SK-N-SH (cell line): ENCODE results near the gene FKBP7. TPM values are rescaled to one million over a fixed set of nuclear protein-coding genes. Genes with fewer than 3 reads are reported as not detected.

Experiments used
- CTCF ChIA-PET: fragments of 300-600, 350-600 bp; formaldehyde crosslinking; extraction: SDS; loops from one replicate; lab custom pipeline; 2021; lab: Yijun Ruan, JAX
- POLR2A ChIA-PET: fragments of 350-600 bp; sonication (Branson Sonifier 250); formaldehyde crosslinking; extraction: SDS; loops from one replicate; lab custom pipeline; 2020; ENCODE audit warnings: antibody characterized with exemption, inconsistent platforms; lab: Yijun Ruan, JAX
- DNase-seq: peaks from one replicate; pipeline ENCODE4 v3.0.0; 2012
- H2AFZ ChIP-seq: fragments of 200-600 bp; sonication (generic); 2 replicates; pipeline ENCODE4 v1.8.1; 2016; ENCODE audit warnings: antibody characterized with exemption, mild to moderate bottlenecking, low read depth
- H3F3A ChIP-seq: fragments of 200-600 bp; sonication (generic); replicated peaks from 2 replicates; pipeline ENCODE3; 2016; ENCODE audit warnings: antibody characterized with exemption, mild to moderate bottlenecking; ENCODE audit not compliant: insufficient read depth
- H3K27ac ChIP-seq, 2 experiments: fragments of 200-500 bp in 1 of 2; fragments of 200-600 bp in 1 of 2; sonication (Bioruptor generic) in 1 of 2; sonication (generic), shearing (Covaris generic) in 1 of 2; 2 replicates each; pipeline versions ENCODE4 v1.5.1 to v1.6.1; 2014 to 2016; ENCODE audit warnings: low read depth in 2 of 2, inconsistent platforms in 1 of 2, low read length in 1 of 2, mild to moderate bottlenecking in 1 of 2, mixed read lengths in 1 of 2
- H3K27me3 ChIP-seq: fragments of 200-600 bp; sonication (generic), shearing (Covaris generic); 2 replicates; pipeline ENCODE4 v1.6.1; 2016; ENCODE audit warnings: mixed run types; ENCODE audit not compliant: insufficient read depth
- H3K36me3 ChIP-seq, 2 experiments: fragments of 200-500 bp in 1 of 2; fragments of 200-600 bp in 1 of 2; sonication (Bioruptor generic) in 1 of 2; sonication (generic) in 1 of 2; replicated peaks in 1 of 2; 2 replicates each; pipeline versions ENCODE3 to v1.5.1; 2014 to 2016; ENCODE audit warnings: low read length in 1 of 2, mild to moderate bottlenecking in 1 of 2; ENCODE audit not compliant: insufficient read depth in 2 of 2, control insufficient read depth in 1 of 2
- H3K4me1 ChIP-seq, 2 experiments: fragments of 200-500 bp in 1 of 2; fragments of 200-600 bp in 1 of 2; sonication (Bioruptor generic) in 1 of 2; sonication (generic), shearing (Covaris generic) in 1 of 2; 2 replicates each; pipeline versions ENCODE4 v1.5.1 to v1.6.1; 2014 to 2016; ENCODE audit warnings: low read depth in 1 of 2, low read length in 1 of 2, mixed run types in 1 of 2; ENCODE audit not compliant: insufficient read depth in 2 of 2, control insufficient read depth in 1 of 2
- H3K4me2 ChIP-seq: fragments of 200-600 bp; sonication (generic), shearing (Covaris generic); 2 replicates; pipeline ENCODE4 v1.6.1; 2017; ENCODE audit warnings: mixed run types
- H3K4me3 ChIP-seq, 2 experiments: fragments of 200-500 bp in 1 of 2; fragments of 200-600 bp in 1 of 2; sonication (Bioruptor generic) in 1 of 2; sonication (generic), shearing (Covaris generic) in 1 of 2; 2 replicates each; pipeline versions ENCODE4 v1.5.1 to v1.8.1; 2014 to 2016; ENCODE audit warnings: low read depth in 2 of 2, inconsistent platforms in 1 of 2, low read length in 1 of 2, mild to moderate bottlenecking in 1 of 2, mixed read lengths in 1 of 2, moderate library complexity in 1 of 2
- H3K79me2 ChIP-seq: fragments of 200-600 bp; sonication (generic); 2 replicates; pipeline ENCODE4 v1.8.1; 2017; ENCODE audit warnings: mild to moderate bottlenecking; ENCODE audit not compliant: insufficient read depth
- H3K9ac ChIP-seq: fragments of 200-600 bp; sonication (generic); 2 replicates; pipeline ENCODE4 v1.6.1; 2017; ENCODE audit warnings: mixed run types
- H3K9me2 ChIP-seq: fragments of 200-600 bp; sonication (generic); 2 replicates; pipeline ENCODE4 v1.6.1; 2017; ENCODE audit warnings: mixed run types
- H3K9me3 ChIP-seq: fragments of 200-600 bp; sonication (generic); 2 replicates; pipeline ENCODE4 v1.6.1; 2017; ENCODE audit warnings: mixed run types, mild to moderate bottlenecking, moderate library complexity
- H4K20me1 ChIP-seq: fragments of 200-600 bp; sonication (generic); 2 replicates; pipeline ENCODE4 v1.6.1; 2017; ENCODE audit warnings: mild to moderate bottlenecking, mixed run types; ENCODE audit not compliant: insufficient read depth
- EP300 ChIP-seq, 2 experiments: IDR thresholded peaks; 2 replicates each; pipeline versions ENCODE4 v1.4.0 to v1.6.1; 2012; ENCODE audit warnings: borderline replicate concordance in 1 of 2, low read depth in 1 of 2, low read length in 1 of 2
- JUND ChIP-seq: IDR thresholded peaks from 2 replicates; pipeline ENCODE4 v1.4.0; 2012
- MEF2A ChIP-seq: IDR thresholded peaks from 2 replicates; pipeline ENCODE4 v1.4.0; 2012; ENCODE audit warnings: low read depth, borderline replicate concordance
- MXI1 ChIP-seq: IDR thresholded peaks from 2 replicates; pipeline ENCODE4 v1.6.1; 2012; ENCODE audit warnings: mild to moderate bottlenecking, low read depth, low read length, improper control_type of control experiment
- NFIC ChIP-seq: IDR thresholded peaks from 2 replicates; pipeline ENCODE4 v1.4.0; 2012; ENCODE audit warnings: borderline replicate concordance
- PBX3 ChIP-seq: IDR thresholded peaks from 2 replicates; pipeline ENCODE4; 2012
- POLR2AphosphoS5 ChIP-seq: IDR thresholded peaks from 2 replicates; pipeline ENCODE4 v1.6.1; 2012; ENCODE audit warnings: low read depth, low read length
- RFX5 ChIP-seq: IDR thresholded peaks from 2 replicates; pipeline ENCODE4 v1.6.1; 2012; ENCODE audit warnings: mild to moderate bottlenecking, improper control_type of control experiment, low read length
- TAF1 ChIP-seq: IDR thresholded peaks from 2 replicates; pipeline ENCODE4 v1.6.1; 2012; ENCODE audit warnings: low read depth, mild to moderate bottlenecking, low read length, moderate library complexity, borderline replicate concordance
- USF2 ChIP-seq: fragments of 150-350 bp; IDR thresholded peaks from 2 replicates; pipeline ENCODE4 v1.6.1; 2017; ENCODE audit warnings: antibody characterized with exemption, low read length, low read depth, borderline replicate concordance
- WGBS: methylation state at CpG from one replicate; pipeline ENCODE4 v1.1.6; 2017; ENCODE audit warnings: low lambda C conversion rate; 5-methylcytosine and 5-hydroxymethylcytosine counted together
- polyA plus RNA-seq, 3 experiments: library from polyadenylated mRNA; depleted of rRNA; stranded (reverse); fragments of >200 nt; gene quantifications; 2 replicates each; pipeline ENCODE4 v1.2.3, GENCODE V29; 2012
- TF ChIP-seq, protein P1 (sequence below): fragments of 200-600 bp; sonication (generic); IDR thresholded peaks from 2 replicates; pipeline ENCODE4 v1.6.1; 2017; ENCODE audit warnings: antibody characterized with exemption, mild to moderate bottlenecking, moderate library complexity
- TF ChIP-seq, protein P2 (sequence below): fragments of 150-350 bp; IDR thresholded peaks from 2 replicates; pipeline ENCODE4 v1.6.1; 2016; ENCODE audit warnings: mild to moderate bottlenecking, low read depth, low read length

Gene FKBP7
- polyA plus RNA-seq, 1 of the 3 experiments (the other 2 are of a cell fraction) = 35.6 TPM

GRCh38 chr2:178469219-178469849, 9.1 kb downstream of the FKBP7 start:
- H3K27me3 ChIP-seq = no peaks in the 10 kb centered on the region
- H3F3A ChIP-seq = peaks cover 3% of the 10 kb centered on the region
- no peak overlapping the region for H3K27ac ChIP-seq
- H3K4me3 ChIP-seq = no peak overlapping the region
- H2AFZ ChIP-seq = no peak overlapping the region
- H3K4me1 ChIP-seq = peaks cover 0 to 10% of the 10 kb centered on the region in 2 experiments; a peak in 3 of 4 replicates
- peaks cover 23% of the 10 kb centered on the region for H3K79me2 ChIP-seq
- no peak for DNase-seq
- ChIA-PET POLR2A (interaction anchor here (2.3 kb wide), 1 partner anchor 18 kb away, joined by 5 read pairs; the partner anchor contains the start of genes PJVK and PRKRA), CTCF (no interaction called here)
- no peaks in the 10 kb centered on the region; the same call in 1 of the 2 replicates for H4K20me1 ChIP-seq
- H3K9me3 ChIP-seq = no peaks in the 10 kb centered on the region
- H3K4me2 ChIP-seq = no peak overlapping the region
- no peaks in the 10 kb centered on the region for H3K9me2 ChIP-seq
- no peak overlapping the region for H3K9ac ChIP-seq
- peaks cover 31 to 36% of the 10 kb centered on the region in 2 experiments for H3K36me3 ChIP-seq
- no peak for TF ChIP-seq POLR2AphosphoS5
- TF ChIP-seq RFX5 = no peak
- TF ChIP-seq EP300 (IDR thresholded peaks at IDR 0.05; ENCODE audit: borderline replicate concordance in 1 of 2, low read depth in 1 of 2, low read length in 1 of 2) = no peak
- no peak for TF ChIP-seq NFIC
- no peak for TF ChIP-seq MEF2A
- no peak for TF ChIP-seq MXI1
- TF ChIP-seq USF2 = no peak
- TF ChIP-seq, protein P1, sequence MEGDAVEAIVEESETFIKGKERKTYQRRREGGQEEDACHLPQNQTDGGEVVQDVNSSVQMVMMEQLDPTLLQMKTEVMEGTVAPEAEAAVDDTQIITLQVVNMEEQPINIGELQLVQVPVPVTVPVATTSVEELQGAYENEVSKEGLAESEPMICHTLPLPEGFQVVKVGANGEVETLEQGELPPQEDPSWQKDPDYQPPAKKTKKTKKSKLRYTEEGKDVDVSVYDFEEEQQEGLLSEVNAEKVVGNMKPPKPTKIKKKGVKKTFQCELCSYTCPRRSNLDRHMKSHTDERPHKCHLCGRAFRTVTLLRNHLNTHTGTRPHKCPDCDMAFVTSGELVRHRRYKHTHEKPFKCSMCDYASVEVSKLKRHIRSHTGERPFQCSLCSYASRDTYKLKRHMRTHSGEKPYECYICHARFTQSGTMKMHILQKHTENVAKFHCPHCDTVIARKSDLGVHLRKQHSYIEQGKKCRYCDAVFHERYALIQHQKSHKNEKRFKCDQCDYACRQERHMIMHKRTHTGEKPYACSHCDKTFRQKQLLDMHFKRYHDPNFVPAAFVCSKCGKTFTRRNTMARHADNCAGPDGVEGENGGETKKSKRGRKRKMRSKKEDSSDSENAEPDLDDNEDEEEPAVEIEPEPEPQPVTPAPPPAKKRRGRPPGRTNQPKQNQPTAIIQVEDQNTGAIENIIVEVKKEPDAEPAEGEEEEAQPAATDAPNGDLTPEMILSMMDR = no peak
- no peak for TF ChIP-seq TAF1
- no peak for TF ChIP-seq PBX3
- WGBS = 94% methylated on average over 7 of the region's 7 CpGs

GRCh38 chr2:178457390-178457886, 21.0 kb downstream of the FKBP7 start:
- Histone ChIP-seq H3K9me2 (no peaks in the 10 kb centered on the region), H3K4me1 (no peaks in the 10 kb centered on the region; a peak in 2 of 4 replicates), H3K79me2 (no peaks in the 10 kb centered on the region; the same call in 1 of the 2 replicates), H3K4me3 (no peak overlapping the region), H3K27ac (no peak overlapping the region), H3K9ac (no peak overlapping the region), H2AFZ (no peak overlapping the region), H4K20me1 (no peaks in the 10 kb centered on the region), H3K9me3 (no peaks in the 10 kb centered on the region)
- CTCF ChIA-PET = interaction anchor here (1.4 kb wide), 1 partner anchor 10 kb away, joined by 4 read pairs; no protein-coding TSS in a partner anchor
- WGBS = 91% methylated on average over 5 of the region's 11 CpGs
- TF ChIP-seq JUND = no peak
- no peak for TF ChIP-seq EP300 (IDR thresholded peaks at IDR 0.05; ENCODE audit: borderline replicate concordance in 1 of 2, low read depth in 1 of 2, low read length in 1 of 2)
- TF ChIP-seq, protein P2, sequence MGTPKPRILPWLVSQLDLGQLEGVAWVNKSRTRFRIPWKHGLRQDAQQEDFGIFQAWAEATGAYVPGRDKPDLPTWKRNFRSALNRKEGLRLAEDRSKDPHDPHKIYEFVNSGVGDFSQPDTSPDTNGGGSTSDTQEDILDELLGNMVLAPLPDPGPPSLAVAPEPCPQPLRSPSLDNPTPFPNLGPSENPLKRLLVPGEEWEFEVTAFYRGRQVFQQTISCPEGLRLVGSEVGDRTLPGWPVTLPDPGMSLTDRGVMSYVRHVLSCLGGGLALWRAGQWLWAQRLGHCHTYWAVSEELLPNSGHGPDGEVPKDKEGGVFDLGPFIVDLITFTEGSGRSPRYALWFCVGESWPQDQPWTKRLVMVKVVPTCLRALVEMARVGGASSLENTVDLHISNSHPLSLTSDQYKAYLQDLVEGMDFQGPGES = no peak
- TF ChIP-seq PBX3 = no peak
- TF ChIP-seq, all 33 proteins: peak for 0
- H3K27me3 ChIP-seq = no peaks in the 10 kb centered on the region
- peaks cover 3% of the 10 kb centered on the region for H3F3A ChIP-seq
- H3K36me3 ChIP-seq = no peaks in the 10 kb centered on the region
- no peak overlapping the region for H3K4me2 ChIP-seq
- POLR2A ChIA-PET = no interaction called here
- no peak for DNase-seq
